ENCODE results near the gene BCL11A. TPM values are rescaled to one million over a fixed set of nuclear protein-coding genes. Genes with fewer than 3 reads are reported as not detected.

BCL11A gene
- total and polyA plus RNA-seq, 2 experiments from 2014 or later = 3.5 to 8.9 TPM

DNA sequence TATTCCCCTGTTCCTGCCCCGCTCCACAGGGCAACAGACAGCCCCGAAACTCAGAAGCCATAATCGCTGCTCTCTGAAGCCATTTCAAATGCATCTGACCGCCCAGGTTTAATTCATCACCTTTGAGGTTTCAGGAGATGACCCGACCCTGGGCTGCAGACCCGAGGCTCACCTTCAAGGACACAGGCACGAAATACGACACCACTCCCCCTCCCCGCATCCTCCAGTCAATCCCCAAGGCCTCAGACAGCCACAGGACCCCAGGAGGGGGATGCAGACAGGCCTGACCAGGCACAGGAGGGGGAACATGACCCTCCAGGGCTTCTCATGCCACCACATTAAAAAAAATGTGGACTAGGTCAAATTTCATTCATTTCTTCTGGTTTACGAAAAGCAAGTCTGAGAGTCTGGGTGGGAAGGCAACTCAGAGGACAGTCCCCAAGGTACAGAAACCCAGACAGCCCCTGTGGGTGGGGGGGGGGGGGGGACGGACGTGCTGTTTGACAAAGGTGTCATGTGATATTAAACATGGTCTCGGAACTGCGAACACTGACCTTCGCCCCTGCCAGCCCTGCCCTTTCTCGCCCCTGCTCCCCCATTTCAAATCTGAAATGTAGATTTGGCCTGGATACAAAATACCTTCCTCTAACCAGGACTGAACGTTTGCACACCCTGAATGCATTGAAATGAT is 142.9 kb downstream of the BCL11A start:
- no peaks in the 10 kb centered on the region for H3K9me3 ChIP-seq (ENCODE audit: low read depth)
- no peaks in the 10 kb centered on the region for H3K4me1 ChIP-seq (ENCODE audit: insufficient read depth)
- no peaks in the 10 kb centered on the region; the same call in 1 of the 2 replicates for H3K27me3 ChIP-seq (replicated peaks; ENCODE audit: insufficient read depth)
- H3F3A ChIP-seq (ENCODE audit: insufficient read depth) = peaks cover 16% of the 10 kb centered on the region
- no peaks in the 10 kb centered on the region for H4K20me1 ChIP-seq (ENCODE audit: insufficient read depth)
- TF ChIP-seq EZH2phosphoT487 (IDR thresholded peaks at IDR 0.05; ENCODE audit: insufficient read depth, low read depth) (no peak), EZH2 (IDR thresholded peaks at IDR 0.05; ENCODE audit: insufficient read depth, poor library complexity, severe bottlenecking) (no peak)
- 80 to 82% methylated on average over 17 of the region's 17 CpGs for whole genome bisulfite sequencing, 2 experiments (ENCODE audit: low coverage in 1 of 2, low lambda C conversion rate in 2 of 2, missing lambda C conversion rate in 2 of 2)
- no peak overlapping the region for H3K27ac ChIP-seq
- H3K9me2 ChIP-seq (ENCODE audit: insufficient read depth) = no peaks in the 10 kb centered on the region
- no peaks in the 10 kb centered on the region for H3K79me2 ChIP-seq (ENCODE audit: insufficient read depth)
- H3K4me2 ChIP-seq (ENCODE audit: unreplicated experiment) = no peak overlapping the region
- no peak overlapping the region for H3K9ac ChIP-seq
- DNase-seq = no peak
- H3K36me3 ChIP-seq (ENCODE audit: low read depth) = no peaks in the 10 kb centered on the region
- in situ Hi-C loops (cut with MboI) = no loop called here
- no peak overlapping the region for H3K4me3 ChIP-seq
- no peak overlapping the region for H2AFZ ChIP-seq

DNA sequence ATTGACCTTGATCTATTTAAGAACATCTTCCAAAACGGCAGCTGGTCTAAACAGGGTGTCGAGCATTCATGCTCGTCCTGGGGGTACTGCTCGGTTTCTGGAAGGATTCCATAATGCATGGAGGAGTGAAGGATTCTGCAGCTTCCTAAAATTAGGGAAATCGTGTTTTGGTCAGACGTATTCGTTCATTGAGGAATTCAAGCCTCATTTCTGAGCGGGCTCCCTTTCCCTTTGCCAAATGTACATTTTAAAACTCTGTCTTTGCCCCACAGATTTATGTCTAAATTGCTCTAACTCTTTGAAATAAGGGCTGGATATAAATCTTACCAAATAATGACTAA is 144.0 kb downstream of the BCL11A start:
- Histone ChIP-seq H3K9me3 (ENCODE audit: low read depth) (no peaks in the 10 kb centered on the region), H3K9ac (no peak overlapping the region), H3K36me3 (ENCODE audit: low read depth) (no peaks in the 10 kb centered on the region), H3K79me2 (ENCODE audit: insufficient read depth) (no peaks in the 10 kb centered on the region), H3K4me2 (ENCODE audit: unreplicated experiment) (no peak overlapping the region), H4K20me1 (ENCODE audit: insufficient read depth) (no peaks in the 10 kb centered on the region), H3K9me2 (ENCODE audit: insufficient read depth) (no peaks in the 10 kb centered on the region), H3K4me3 (no peak overlapping the region), H3K27ac (no peak overlapping the region), H3K4me1 (ENCODE audit: insufficient read depth) (no peaks in the 10 kb centered on the region), H2AFZ (no peak overlapping the region), H3F3A (ENCODE audit: insufficient read depth) (peaks cover 5% of the 10 kb centered on the region), H3K27me3 (replicated peaks; ENCODE audit: insufficient read depth) (no peaks in the 10 kb centered on the region; the same call in 1 of the 2 replicates)
- in situ Hi-C loops (cut with MboI) = no loop called here
- no peak for DNase-seq
- 82 to 84% methylated on average over 8 of the region's 8 CpGs for WGBS, 2 experiments (ENCODE audit: low coverage in 1 of 2, low lambda C conversion rate in 2 of 2, missing lambda C conversion rate in 2 of 2)
- no peak for TF ChIP-seq EZH2 (IDR thresholded peaks at IDR 0.05; ENCODE audit: insufficient read depth, poor library complexity, severe bottlenecking)
- no peak for TF ChIP-seq EZH2phosphoT487 (IDR thresholded peaks at IDR 0.05; ENCODE audit: insufficient read depth, low read depth)

DNA sequence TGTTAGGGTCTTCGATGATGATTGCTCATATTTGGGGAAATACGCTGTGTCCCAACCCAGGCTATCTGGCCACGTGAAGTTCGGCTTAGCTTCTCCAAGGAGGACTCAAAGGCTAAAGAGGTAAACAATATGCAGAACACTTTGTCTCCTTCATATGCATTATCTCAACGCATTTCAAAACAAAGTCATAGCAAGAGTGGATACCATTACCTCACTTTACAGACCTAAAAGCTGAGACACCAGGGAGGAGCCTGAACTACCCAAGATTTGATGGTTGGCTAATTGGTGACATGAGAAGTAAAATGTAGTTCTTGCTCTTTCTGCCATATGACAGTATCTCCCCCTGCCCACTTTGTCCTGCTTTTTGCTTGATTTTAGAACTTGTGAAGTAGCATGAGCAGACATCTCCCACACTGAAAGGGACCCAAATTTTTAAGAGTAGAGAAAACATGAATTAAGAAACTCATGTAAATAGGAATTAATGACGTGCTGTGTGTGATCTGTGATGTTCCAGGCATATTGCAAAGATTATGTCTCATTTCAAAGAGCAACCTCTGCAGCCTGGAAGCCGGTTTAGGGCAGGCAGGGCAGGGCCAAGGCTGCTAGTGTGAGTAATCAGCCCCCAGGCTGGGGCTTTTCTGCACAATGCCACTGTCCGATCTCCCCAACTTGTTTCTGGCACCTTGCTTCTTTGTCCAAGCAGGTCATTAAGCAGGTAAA is 144.5 kb downstream of the BCL11A start:
- WGBS, 2 experiments (ENCODE audit: low coverage in 1 of 2, low lambda C conversion rate in 2 of 2, missing lambda C conversion rate in 2 of 2) = 53 to 54% methylated on average over 8 of the region's 8 CpGs
- no peaks in the 10 kb centered on the region; the same call in 1 of the 2 replicates for H3K27me3 ChIP-seq (replicated peaks; ENCODE audit: insufficient read depth)
- H3K9ac ChIP-seq = no peak overlapping the region
- H2AFZ ChIP-seq = no peak overlapping the region
- TF ChIP-seq EZH2phosphoT487 (IDR thresholded peaks at IDR 0.05; ENCODE audit: insufficient read depth, low read depth) (no peak), EZH2 (IDR thresholded peaks at IDR 0.05; ENCODE audit: insufficient read depth, poor library complexity, severe bottlenecking) (no peak)
- no peaks in the 10 kb centered on the region for H4K20me1 ChIP-seq (ENCODE audit: insufficient read depth)
- no peak overlapping the region for H3K4me3 ChIP-seq
- H3K4me2 ChIP-seq (ENCODE audit: unreplicated experiment) = no peak overlapping the region
- H3K4me1 ChIP-seq (ENCODE audit: insufficient read depth) = no peaks in the 10 kb centered on the region
- H3K79me2 ChIP-seq (ENCODE audit: insufficient read depth) = no peaks in the 10 kb centered on the region
- H3K9me3 ChIP-seq (ENCODE audit: low read depth) = no peaks in the 10 kb centered on the region
- in situ Hi-C loops (cut with MboI) = no loop called here
- 0 out of 2 replicates have a peak, but pooled peaks cover under 1% of the 10 kb centered on the region for H3F3A ChIP-seq (ENCODE audit: insufficient read depth)
- no peak for DNase-seq
- H3K36me3 ChIP-seq (ENCODE audit: low read depth) = no peaks in the 10 kb centered on the region
- no peak overlapping the region for H3K27ac ChIP-seq
- no peaks in the 10 kb centered on the region for H3K9me2 ChIP-seq (ENCODE audit: insufficient read depth)

DNA sequence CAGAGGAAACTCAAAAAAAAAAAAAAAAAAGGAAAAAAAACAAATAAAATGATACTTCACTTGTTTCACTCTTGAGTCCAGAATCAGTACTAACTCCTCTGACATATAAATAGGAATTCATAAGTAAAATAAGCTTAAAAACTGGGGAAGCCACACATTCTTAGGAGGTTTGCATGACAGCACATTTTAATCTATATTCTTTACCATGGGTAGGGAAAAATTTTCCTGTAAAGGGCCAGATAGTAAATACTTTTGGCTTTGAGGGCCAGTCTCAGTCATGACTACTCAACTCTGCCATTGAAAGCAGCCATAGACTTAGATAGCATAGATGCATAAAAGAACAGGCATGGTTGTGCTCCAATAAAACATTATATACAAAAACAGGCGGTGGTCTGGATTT is 145.2 kb downstream of the BCL11A start:
- no peaks in the 10 kb centered on the region for H3K36me3 ChIP-seq (ENCODE audit: low read depth)
- no peaks in the 10 kb centered on the region for H3K79me2 ChIP-seq (ENCODE audit: insufficient read depth)
- H3K9me3 ChIP-seq (ENCODE audit: low read depth) = no peaks in the 10 kb centered on the region
- H3K9me2 ChIP-seq (ENCODE audit: insufficient read depth) = no peaks in the 10 kb centered on the region
- TF ChIP-seq EZH2phosphoT487 (IDR thresholded peaks at IDR 0.05; ENCODE audit: insufficient read depth, low read depth) (no peak), EZH2 (IDR thresholded peaks at IDR 0.05; ENCODE audit: insufficient read depth, poor library complexity, severe bottlenecking) (no peak)
- in situ Hi-C loops (cut with MboI) = no loop called here
- DNase-seq = no peak
- 32 to 65% methylated on average over 1 of the region's 1 CpG for WGBS, 2 experiments (ENCODE audit: low coverage in 1 of 2, low lambda C conversion rate in 2 of 2, missing lambda C conversion rate in 2 of 2)
- H3K27ac ChIP-seq = no peak overlapping the region
- no peaks in the 10 kb centered on the region; the same call in 1 of the 2 replicates for H3K27me3 ChIP-seq (replicated peaks; ENCODE audit: insufficient read depth)
- no peaks in the 10 kb centered on the region for H3F3A ChIP-seq (ENCODE audit: insufficient read depth)
- no peak overlapping the region for H3K9ac ChIP-seq
- no peak overlapping the region for H3K4me2 ChIP-seq (ENCODE audit: unreplicated experiment)
- no peak overlapping the region for H3K4me3 ChIP-seq
- H4K20me1 ChIP-seq (ENCODE audit: insufficient read depth) = no peaks in the 10 kb centered on the region
- H3K4me1 ChIP-seq (ENCODE audit: insufficient read depth) = no peaks in the 10 kb centered on the region
- H2AFZ ChIP-seq = no peak overlapping the region

Measured in GM23248 (cell line).